ENCODE results near the gene ENPP7. TPM values are rescaled to one million over a fixed set of nuclear protein-coding genes. Genes with fewer than 3 reads are reported as not detected.

Gene ENPP7
- total RNA-seq, 4 donors from 2014 or later = not detected

DNA sequence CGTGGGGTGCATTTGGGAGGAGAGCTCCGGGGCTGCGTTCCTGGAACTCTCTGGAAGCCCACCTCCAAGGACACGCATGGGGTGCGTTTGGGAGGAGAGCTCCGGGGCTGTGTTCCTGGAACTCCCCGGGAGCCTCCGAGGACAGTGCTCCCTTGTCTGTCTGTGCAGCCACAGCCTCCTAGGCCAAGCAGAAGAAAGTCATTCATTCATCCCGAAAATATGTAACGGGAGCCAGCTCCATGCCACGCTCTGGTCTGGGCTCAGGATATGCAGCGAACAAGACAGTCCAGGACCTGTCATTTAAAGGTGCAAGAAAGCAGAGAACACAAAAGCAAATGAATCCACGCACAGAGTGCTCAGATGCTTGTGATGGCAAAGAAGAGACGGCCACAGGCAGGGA is 7.9 kb downstream of the ENPP7 start:
- intact Hi-C loops (cut with DNase I; ENCODE audit: low total_unique reads) = no loop called here
- DNase-seq (ENCODE audit: low spot score in 2 of 2) = no peak
- 71 to 74% methylated on average over 14 of the region's 14 CpGs for WGBS, 2 donors
- TF ChIP-seq POLR2A (IDR thresholded peaks at IDR 0.05) = no peak
- TF ChIP-seq, protein P1, sequence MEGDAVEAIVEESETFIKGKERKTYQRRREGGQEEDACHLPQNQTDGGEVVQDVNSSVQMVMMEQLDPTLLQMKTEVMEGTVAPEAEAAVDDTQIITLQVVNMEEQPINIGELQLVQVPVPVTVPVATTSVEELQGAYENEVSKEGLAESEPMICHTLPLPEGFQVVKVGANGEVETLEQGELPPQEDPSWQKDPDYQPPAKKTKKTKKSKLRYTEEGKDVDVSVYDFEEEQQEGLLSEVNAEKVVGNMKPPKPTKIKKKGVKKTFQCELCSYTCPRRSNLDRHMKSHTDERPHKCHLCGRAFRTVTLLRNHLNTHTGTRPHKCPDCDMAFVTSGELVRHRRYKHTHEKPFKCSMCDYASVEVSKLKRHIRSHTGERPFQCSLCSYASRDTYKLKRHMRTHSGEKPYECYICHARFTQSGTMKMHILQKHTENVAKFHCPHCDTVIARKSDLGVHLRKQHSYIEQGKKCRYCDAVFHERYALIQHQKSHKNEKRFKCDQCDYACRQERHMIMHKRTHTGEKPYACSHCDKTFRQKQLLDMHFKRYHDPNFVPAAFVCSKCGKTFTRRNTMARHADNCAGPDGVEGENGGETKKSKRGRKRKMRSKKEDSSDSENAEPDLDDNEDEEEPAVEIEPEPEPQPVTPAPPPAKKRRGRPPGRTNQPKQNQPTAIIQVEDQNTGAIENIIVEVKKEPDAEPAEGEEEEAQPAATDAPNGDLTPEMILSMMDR (IDR thresholded peaks at IDR 0.05) = no peak
- no peak overlapping the region for H3K4me3 ChIP-seq (ENCODE audit: low read depth, poor library complexity, severe bottlenecking)

DNA sequence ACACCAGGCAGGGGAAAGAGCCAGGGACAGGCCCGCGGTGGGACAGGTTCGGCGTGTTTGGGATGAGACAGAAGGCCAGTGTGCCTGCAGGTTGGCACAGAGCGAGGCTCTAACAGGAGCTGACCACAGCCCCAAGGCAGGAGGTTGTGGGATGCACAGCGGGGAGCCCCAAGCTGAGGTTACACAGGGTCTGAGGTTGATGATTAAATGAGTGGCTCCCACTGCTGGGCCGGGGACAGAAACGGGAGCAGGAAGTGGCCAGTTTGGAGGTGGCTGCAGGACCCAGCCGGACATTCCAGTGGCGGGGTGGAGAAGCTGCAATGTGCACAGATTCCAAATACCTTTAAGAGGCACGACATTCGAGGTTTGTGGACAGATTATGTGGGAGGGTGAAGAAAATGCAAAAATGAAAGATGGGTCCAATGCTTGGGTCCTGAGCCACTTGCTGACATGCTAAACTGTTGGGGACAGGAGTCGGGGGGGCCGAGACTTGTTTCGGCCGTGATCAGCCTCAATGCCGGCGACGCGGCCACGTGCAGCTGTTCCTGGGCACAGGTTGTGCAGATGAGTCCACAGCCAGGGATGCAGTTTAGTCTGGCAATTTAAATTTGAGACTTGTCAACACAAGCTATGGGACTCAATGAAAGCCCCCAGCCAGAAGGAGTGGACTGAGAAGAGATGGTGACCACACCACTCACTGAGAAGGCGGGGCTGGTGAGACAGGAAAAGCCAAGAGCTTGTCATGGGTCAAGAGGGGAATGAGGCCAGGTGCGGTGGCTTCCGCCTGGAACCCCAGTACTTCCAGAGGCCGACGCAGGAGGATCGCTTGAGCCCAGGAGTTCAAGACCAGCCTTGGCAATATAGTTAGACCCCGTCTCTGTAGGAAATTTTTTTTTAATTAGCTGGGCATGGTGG is 8.7 kb downstream of the ENPP7 start:
- intact Hi-C loops (cut with DNase I; ENCODE audit: low total_unique reads) = loop anchor here (5.0 kb wide), 1 partner anchor 253 kb away; no protein-coding TSS in a partner anchor
- no peak for DNase-seq (ENCODE audit: low spot score in 2 of 2)
- H3K4me3 ChIP-seq (ENCODE audit: low read depth, poor library complexity, severe bottlenecking) = no peak overlapping the region
- WGBS, 2 donors = 79 to 80% methylated on average over 28 of the region's 28 CpGs
- no peak for TF ChIP-seq POLR2A (IDR thresholded peaks at IDR 0.05)

GRCh38 chr17:79740413-79740812 is 9.7 kb downstream of the ENPP7 start:
- intact Hi-C loops (cut with DNase I; ENCODE audit: low total_unique reads) = loop anchor here (5.0 kb wide), 1 partner anchor 252 kb away; no protein-coding TSS in a partner anchor
- H3K4me3 ChIP-seq (ENCODE audit: low read depth, poor library complexity, severe bottlenecking) = no peak overlapping the region

GRCh38 chr17:79741401-79741750 is 10.6 kb downstream of the ENPP7 start:
- WGBS, 2 donors = 19 to 30% methylated on average over 9 of the region's 10 CpGs
- intact Hi-C loops (cut with DNase I; ENCODE audit: low total_unique reads) = loop anchor here (5.0 kb wide), 1 partner anchor 251 kb away; no protein-coding TSS in a partner anchor
- no peak overlapping the region for H3K4me3 ChIP-seq (ENCODE audit: low read depth, poor library complexity, severe bottlenecking)
- DNase-seq (ENCODE audit: low spot score in 2 of 2) = no peak
- TF ChIP-seq, protein P1 (IDR thresholded peaks at IDR 0.05) = no peak
- no peak for TF ChIP-seq POLR2A (IDR thresholded peaks at IDR 0.05)

More at GRCh38 chr17:79740413-79740812, 9.7 kb downstream of the ENPP7 start:
- TF ChIP-seq, protein P1 (IDR thresholded peaks at IDR 0.05) = no peak
- TF ChIP-seq POLR2A (IDR thresholded peaks at IDR 0.05) = no peak
- WGBS, 2 donors = 41 to 54% methylated on average over 8 of the region's 8 CpGs
- no peak for DNase-seq (ENCODE audit: low spot score in 2 of 2)

DNA sequence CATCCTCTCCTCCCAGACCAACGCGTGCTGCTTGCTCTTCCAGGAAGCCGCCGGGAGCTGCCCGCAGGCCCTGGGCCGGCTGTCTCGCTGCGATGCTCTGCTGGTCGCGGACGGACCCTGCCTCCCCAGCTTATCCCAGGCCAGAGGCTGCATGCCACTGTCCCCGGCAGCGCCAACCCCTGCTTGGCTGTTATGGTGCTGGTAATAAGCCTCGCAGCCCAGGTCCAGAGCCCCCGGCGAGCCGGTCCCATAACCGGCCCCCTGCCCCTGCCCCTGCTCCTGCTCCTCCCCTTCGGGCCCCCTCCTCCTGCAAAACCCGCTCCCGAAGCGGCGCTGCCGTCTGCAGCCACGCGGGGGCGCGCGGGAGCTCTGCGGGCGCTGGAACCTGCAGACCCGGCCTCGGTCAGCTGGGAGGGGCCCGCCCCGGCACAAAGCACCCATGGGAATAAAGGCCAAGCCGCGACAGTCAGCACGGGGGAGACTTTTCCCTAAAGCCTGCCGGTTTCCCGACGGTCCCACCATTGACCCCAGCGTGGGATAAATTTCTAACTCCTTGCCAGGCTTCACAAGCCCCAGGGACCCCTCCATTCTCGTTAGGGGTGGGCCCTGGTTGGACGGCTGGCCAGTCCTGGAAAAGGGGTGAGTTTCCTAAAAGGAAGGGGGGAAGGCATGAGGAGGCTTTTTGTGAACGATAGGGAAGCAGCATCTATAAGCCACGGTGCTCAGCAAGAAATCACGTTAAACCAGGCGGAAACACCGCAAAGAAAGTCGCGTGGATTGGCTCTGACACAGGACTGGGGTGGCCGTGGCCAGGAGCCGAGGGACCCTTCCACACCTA is 11.2 kb downstream of the ENPP7 start:
- DNase-seq (ENCODE audit: low spot score in 2 of 2) = peak; percentile 42 to 92
- H3K4me3 ChIP-seq (ENCODE audit: low read depth, poor library complexity, severe bottlenecking) = no peak overlapping the region
- WGBS, 2 donors = 9 to 17% methylated on average over 22 to 50 of the region's 53 CpGs
- TF ChIP-seq, protein P1 (IDR thresholded peaks at IDR 0.05) = peak in 1 of 3 donors; percentile 56
- TF ChIP-seq POLR2A (IDR thresholded peaks at IDR 0.05) = no peak
- intact Hi-C loops (cut with DNase I; ENCODE audit: low total_unique reads) = loop anchor here (5.0 kb wide), 1 partner anchor 250 kb away; no protein-coding TSS in a partner anchor

- no peak for DNase-seq (ENCODE audit: low spot score in 2 of 2)
- intact Hi-C loops (cut with DNase I; ENCODE audit: low total_unique reads) = loop anchor here (5.0 kb wide), 1 partner anchor 250 kb away; no protein-coding TSS in a partner anchor
- WGBS, 2 donors = 86 to 100% methylated on average over 1 of the region's 1 CpG
- no peak overlapping the region for H3K4me3 ChIP-seq (ENCODE audit: low read depth, poor library complexity, severe bottlenecking)
- TF ChIP-seq, protein P1 (IDR thresholded peaks at IDR 0.05) = no peak
- no peak for TF ChIP-seq POLR2A (IDR thresholded peaks at IDR 0.05)
These were observed 11.8 kb downstream of the ENPP7 start for GRCh38 chr17:79742589-79742918.

Measured in lower leg skin (tissue), 4 donors.